ENCODE measurements around the gene MACROD2. TPM values are rescaled to one million over a fixed set of nuclear protein-coding genes. Genes with fewer than 3 reads are reported as not detected.

The MACROD2 gene
- total and polyA plus RNA-seq, 2 experiments from 2014 or later = 2.8 to 4.3 TPM

GRCh38 chr20:15596220-15596890, 1601.0 kb downstream of the MACROD2 start:
- no peak overlapping the region for H3K4me2 ChIP-seq
- H3K4me1 ChIP-seq (ENCODE audit: insufficient read depth) = no peaks in the 10 kb centered on the region
- Mint-ChIP-seq H3K9me3 (no peaks in the 10 kb centered on the region), H3K27ac (no peak overlapping the region), H3K4me3 (no peak overlapping the region), H3K36me3 (ENCODE audit: low read depth) (no peaks in the 10 kb centered on the region), H3K4me1 (no peaks in the 10 kb centered on the region), H3K27me3 (ENCODE audit: insufficient read depth, low read depth, poor library complexity) (no peaks in the 10 kb centered on the region)
- H3K27ac ChIP-seq (ENCODE audit: low read depth) = no peak overlapping the region
- no peaks in the 10 kb centered on the region for H3K27me3 ChIP-seq (ENCODE audit: insufficient read depth)
- ATAC-seq (no peak), DNase-seq (ENCODE audit: low spot score) (no peak)
- no peak for TF ChIP-seq ZNF462 (CRISPR knock-in tag; IDR thresholded peaks at IDR 0.05)
- TF ChIP-seq ETS1 (IDR thresholded peaks at IDR 0.05) = no peak
- TF ChIP-seq NANOG (IDR thresholded peaks at IDR 0.05; ENCODE audit: borderline replicate concordance) = no peak
- no peak for TF ChIP-seq EZH2 (IDR thresholded peaks at IDR 0.05; ENCODE audit: low read depth, unreplicated experiment)
- TF ChIP-seq, protein P1, sequence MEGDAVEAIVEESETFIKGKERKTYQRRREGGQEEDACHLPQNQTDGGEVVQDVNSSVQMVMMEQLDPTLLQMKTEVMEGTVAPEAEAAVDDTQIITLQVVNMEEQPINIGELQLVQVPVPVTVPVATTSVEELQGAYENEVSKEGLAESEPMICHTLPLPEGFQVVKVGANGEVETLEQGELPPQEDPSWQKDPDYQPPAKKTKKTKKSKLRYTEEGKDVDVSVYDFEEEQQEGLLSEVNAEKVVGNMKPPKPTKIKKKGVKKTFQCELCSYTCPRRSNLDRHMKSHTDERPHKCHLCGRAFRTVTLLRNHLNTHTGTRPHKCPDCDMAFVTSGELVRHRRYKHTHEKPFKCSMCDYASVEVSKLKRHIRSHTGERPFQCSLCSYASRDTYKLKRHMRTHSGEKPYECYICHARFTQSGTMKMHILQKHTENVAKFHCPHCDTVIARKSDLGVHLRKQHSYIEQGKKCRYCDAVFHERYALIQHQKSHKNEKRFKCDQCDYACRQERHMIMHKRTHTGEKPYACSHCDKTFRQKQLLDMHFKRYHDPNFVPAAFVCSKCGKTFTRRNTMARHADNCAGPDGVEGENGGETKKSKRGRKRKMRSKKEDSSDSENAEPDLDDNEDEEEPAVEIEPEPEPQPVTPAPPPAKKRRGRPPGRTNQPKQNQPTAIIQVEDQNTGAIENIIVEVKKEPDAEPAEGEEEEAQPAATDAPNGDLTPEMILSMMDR (conservative IDR thresholded peaks at IDR 0.05; ENCODE audit: low read depth in 2 of 2) = no peak
- no peak for TF ChIP-seq CREB1 (CRISPR knock-in tag; IDR thresholded peaks at IDR 0.05; ENCODE audit: low read depth)
- TF ChIP-seq ZNF114 (CRISPR knock-in tag; IDR thresholded peaks at IDR 0.05) = no peak
- no peak for TF ChIP-seq POLR2AphosphoS5 (IDR thresholded peaks at IDR 0.05; ENCODE audit: low read depth)
- no peak for TF ChIP-seq ZNF331 (CRISPR knock-in tag; IDR thresholded peaks at IDR 0.05; ENCODE audit: low read depth)
- TF ChIP-seq, protein P2, sequence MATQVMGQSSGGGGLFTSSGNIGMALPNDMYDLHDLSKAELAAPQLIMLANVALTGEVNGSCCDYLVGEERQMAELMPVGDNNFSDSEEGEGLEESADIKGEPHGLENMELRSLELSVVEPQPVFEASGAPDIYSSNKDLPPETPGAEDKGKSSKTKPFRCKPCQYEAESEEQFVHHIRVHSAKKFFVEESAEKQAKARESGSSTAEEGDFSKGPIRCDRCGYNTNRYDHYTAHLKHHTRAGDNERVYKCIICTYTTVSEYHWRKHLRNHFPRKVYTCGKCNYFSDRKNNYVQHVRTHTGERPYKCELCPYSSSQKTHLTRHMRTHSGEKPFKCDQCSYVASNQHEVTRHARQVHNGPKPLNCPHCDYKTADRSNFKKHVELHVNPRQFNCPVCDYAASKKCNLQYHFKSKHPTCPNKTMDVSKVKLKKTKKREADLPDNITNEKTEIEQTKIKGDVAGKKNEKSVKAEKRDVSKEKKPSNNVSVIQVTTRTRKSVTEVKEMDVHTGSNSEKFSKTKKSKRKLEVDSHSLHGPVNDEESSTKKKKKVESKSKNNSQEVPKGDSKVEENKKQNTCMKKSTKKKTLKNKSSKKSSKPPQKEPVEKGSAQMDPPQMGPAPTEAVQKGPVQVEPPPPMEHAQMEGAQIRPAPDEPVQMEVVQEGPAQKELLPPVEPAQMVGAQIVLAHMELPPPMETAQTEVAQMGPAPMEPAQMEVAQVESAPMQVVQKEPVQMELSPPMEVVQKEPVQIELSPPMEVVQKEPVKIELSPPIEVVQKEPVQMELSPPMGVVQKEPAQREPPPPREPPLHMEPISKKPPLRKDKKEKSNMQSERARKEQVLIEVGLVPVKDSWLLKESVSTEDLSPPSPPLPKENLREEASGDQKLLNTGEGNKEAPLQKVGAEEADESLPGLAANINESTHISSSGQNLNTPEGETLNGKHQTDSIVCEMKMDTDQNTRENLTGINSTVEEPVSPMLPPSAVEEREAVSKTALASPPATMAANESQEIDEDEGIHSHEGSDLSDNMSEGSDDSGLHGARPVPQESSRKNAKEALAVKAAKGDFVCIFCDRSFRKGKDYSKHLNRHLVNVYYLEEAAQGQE (IDR thresholded peaks at IDR 0.05; ENCODE audit: unreplicated experiment) = no peak
- no peak for TF ChIP-seq STAT1 (IDR thresholded peaks at IDR 0.05; ENCODE audit: unreplicated experiment)
- no peak for TF ChIP-seq JUNB (IDR thresholded peaks at IDR 0.05; ENCODE audit: unreplicated experiment)
- no peak for TF ChIP-seq EZH2phosphoT487 (IDR thresholded peaks at IDR 0.05; ENCODE audit: unreplicated experiment)
- no peaks in the 10 kb centered on the region for H3K36me3 ChIP-seq (ENCODE audit: insufficient read depth)
- no peaks in the 10 kb centered on the region for H4K20me1 ChIP-seq (replicated peaks; ENCODE audit: insufficient read depth)
- no peaks in the 10 kb centered on the region for H3K79me2 ChIP-seq (replicated peaks; ENCODE audit: insufficient read depth)
- no peak overlapping the region for H3K4me3 ChIP-seq
- H2AFZ ChIP-seq = peak overlapping the region; percentile 5; the same call in 1 of the 2 replicates
- peaks cover 12% of the 10 kb centered on the region; the same call in 1 of the 2 replicates for H3K9me2 ChIP-seq (ENCODE audit: insufficient read depth)
- no peaks in the 10 kb centered on the region for H3F3A ChIP-seq (replicated peaks; ENCODE audit: low read depth)

Data from GM23338 (cell line).